ENCODE data around the gene SRCIN1.
A peak's percentile ranks its signal among the peaks of the same experiment; 100 is the strongest.

SRCIN1 gene

DNA sequence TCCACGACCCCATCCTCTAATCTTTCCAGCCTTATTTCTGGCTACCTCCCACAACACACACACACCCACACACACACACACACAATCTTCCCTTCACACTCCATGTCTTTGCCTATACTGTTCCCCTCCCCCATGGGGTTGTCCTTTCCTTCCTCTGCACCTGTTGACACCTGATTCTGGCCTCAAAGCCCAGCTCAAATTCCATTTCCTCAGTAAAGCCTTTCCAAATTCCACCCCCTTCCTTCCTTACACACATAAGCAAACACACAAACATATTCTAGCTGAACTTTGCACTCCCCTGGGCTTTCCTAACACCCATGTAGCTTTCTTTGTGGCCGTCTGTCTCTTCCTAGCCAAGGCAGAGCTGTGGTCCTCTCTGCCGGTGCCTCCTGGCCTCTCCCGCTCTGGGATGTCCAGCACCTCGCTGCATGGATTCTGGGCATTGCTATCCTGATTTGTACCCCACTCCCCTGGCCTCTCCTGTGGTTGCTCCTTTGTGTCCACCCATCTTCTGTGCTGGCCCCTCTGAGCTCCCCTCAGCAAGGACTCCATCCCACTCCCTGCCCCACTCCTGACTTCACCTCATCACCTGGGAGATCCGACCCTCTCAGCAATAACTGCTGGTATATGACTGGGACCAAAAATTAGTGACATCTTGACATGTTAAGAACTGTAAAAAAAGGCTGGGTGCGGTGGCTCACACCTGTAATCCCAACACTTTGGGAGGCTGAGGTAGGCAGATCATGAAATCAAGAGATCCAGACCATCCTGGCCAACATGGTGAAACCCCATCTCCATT lies 8.4 kb upstream of the SRCIN1 start:
- DNase-seq, result no peak

GRCh38 chr17:38613525-38613980 lies 7.8 kb upstream of the SRCIN1 start:
- DNase-seq, result no peak

DNA sequence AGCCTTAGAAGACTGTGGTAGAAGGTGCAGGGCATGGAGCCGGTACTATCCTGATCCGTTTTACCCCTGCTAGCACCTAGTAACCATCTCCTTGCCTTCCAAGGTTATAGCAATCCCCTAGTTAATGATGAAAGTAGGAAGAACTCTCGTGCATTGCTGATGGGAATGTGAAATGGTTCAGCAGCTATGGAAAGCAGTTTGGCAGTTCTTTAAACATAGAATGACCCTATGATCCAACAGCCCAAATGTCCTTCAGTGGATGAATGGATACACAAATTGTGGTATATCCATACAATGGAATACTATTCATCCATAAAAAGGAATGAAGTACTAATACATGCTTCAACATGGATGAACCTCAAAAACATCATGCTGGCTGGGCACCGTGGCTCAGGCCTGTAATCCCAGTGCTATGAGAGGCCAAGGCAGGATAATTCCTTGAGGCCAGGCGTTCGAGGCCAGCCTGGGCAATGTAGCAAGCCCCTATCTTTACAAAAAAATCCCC lies 6.2 kb upstream of the SRCIN1 start:
- DNase-seq, result no peak

DNA sequence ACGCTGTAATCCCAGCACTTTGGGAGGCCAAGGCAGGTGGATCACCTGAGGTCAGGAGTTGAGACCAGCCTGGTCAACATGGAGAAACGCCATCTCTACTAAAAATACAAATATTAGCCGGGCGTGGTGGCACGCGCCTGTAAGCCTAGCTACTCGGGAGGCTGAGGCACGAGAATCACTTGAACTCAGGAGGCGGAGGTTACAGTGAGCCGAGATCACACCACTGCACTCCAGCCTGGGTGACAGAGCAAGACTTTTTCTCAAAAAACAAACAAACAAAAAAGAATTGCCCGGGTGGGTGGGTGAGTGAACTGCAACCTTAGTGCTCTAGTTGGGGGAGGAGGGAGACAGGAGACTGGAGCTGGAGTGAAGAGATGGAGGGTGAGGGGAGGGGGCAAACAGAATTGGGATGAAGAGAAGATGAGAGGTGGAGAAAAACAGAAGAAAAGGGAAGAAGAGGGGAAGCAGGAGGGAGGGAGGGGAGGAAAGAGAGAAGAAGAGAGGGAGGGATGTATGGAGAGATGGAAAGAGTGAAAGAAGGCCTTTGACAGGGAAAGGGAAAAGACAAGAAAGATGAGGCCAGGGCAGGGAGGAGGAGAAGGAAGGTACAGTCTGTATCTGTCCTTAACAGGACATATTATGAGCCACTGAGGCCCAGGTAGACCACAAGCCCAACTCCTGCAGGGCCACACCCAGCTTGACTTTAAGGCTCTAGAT lies 5.5 kb upstream of the SRCIN1 start:
- no peak for DNase-seq

DNA sequence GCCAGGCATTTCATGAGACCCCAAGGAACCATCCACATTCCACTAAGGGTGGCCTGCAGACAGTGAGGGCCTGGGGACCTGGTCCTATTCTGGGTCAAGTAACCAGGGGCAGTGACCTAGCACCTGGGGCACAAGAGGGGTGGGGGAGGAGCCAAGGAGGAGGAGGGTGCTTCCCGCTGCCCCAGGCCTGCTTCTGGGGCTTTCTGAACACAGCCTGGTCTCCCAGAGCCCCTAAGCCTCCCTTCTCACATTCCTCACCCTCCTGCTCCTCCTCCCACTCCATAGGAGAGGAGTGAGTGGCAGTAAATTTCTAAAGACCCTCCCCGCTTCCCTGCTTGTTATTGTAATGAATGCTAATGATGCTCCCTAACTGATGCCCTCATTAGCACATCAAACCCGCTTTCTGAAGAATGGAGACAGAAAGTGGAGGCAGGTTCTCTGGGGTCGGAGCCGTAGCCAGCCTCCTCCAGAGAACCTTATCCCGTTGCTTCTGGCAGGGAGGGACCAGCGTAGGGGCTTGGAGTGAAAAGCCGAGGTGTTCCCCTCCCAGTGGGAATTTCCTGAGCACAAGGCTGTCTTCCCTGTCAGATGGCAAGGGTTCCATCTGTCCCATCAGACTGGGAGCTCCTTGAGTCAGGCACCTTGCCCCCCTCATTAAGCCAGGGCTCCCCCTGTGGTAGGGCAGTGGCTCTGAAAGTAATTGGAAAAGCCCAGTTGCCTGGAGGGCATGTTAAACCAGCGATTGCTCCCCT lies 3.7 kb upstream of the SRCIN1 start:
- DNase-seq, result no peak

- no peak for DNase-seq
Measured at GRCh38 chr17:38608648-38609047, 2.9 kb upstream of the SRCIN1 start.

GRCh38 chr17:38606646-38607611 lies 1.2 kb upstream of the SRCIN1 start:
- no peak for DNase-seq

DNA sequence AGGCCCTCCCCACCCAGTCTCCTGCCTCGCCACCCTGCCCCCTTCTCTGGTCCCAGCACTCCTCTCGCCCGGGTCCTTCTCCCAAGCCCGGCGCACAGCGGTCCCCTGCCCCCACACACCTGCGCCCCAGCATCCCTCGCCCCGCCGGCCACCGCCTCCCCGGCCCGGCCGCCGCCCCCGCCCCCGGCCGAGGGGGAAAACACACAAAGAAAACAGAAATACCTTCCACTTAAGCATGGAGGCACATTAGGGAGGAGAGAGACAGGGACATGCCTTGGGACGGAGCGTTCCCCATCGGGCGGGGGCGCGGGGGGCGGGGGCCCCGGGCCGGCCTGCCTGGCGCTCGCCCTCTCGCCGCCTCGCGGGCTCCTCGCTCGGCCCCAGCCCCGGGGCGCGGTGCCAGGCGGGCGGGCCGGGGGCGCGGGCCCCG lies 326 bp downstream of the SRCIN1 start:
- no peak for DNase-seq

GRCh38 chr17:38604479-38605403 lies 1.0 kb downstream of the SRCIN1 start:
- peak in 1 of 3 donors; percentile 63 for DNase-seq

GRCh38 chr17:38603786-38604478 lies 1.8 kb downstream of the SRCIN1 start:
- no peak for DNase-seq

DNA sequence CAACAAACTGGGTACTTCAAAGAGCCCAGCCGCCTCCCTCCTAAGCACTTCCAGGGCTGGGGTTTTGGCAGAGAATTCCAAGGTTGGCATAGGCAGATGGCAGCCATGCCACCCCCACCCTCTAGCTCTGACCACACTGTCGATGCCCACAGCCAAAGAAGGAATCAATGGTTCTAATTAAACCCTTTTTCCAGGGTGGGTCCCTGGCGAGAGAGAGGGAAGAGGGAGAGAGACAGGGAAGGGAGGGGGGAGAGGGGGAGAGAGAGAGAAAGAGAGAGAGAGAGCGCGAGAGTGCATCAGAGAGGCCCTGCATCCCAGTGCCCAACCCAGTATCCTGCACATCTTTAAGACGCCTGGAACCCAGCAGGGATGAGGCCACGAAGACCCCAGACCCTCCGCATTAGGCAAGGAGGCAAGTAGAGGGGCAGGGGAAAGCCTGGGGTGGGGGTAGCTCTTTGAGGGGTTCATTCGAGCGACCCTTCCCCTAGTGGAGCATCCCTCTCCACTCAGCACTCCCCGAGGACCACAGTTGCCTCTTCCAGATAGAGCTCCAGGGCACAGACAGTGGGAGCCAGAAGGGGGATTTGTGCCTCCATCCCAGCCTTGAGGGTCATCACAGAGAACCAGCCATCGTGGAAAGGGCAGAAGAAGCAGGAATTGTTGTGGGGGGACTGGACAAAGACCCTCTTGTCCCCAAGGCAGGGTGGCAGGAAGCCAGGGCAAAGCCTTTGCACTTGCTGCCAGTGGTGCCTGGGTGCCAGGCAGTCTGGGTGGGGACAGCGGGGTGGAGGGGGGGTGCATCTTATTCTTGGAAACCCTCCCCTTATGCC lies 2.6 kb downstream of the SRCIN1 start:
- DNase-seq, result no peak

DNA sequence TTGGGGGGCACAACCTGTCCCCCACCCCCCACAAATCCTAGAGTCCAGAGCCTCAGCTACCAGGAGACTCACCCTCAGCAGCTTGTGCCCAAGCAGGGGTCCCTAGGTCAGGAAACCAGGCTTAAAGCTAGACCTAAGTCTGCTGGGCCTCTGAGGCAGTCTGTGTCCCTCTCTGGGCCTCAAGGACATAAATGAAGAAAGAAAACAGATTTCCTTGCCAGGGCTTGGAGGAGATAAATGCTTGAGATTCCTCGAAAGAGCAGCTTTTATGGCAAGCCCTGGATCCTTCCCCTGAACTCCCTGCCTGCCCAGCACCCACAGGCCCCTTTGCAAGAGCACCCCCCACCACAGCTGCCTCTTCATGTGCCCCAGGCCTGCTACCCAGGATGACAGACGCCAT lies 3.3 kb downstream of the SRCIN1 start:
- DNase-seq, result no peak

DNA sequence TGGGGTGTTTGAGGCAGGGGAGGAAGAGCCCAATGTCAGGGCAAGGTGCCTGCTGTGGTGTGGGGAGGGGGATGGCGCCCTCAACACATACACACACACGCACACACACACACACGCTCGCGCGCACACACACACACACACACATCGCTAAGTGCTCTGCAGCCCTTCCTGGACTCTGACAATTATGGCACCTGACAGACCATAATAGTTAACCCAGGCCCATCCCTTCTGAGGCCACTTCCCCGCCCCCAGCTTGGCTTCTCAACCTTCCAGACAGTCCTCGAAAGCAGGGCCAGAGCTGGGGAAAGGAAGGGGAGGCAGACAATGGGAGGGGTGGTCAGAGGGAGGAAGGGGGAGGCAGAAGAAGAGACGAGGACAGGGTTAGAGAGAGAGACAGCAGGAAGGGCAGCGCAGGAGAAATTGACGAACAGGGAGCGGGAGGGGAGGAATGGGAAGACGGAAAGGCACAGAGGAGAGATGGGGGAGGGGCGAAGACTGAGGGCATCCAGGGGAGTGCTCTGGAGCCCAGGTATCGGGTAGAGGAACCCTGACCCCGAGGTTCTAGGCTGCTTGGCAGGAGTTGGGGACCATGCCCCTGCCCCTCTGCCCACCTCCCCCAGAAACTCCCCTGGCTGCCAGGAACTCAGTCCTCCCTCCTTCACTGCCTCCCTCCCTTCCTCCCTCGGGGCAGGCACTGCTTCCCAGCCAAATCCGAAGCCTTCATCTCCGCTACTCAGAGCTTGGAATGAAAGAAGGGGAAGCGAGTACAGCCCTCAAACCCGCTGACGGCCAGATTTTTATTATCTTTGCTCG lies 4.0 kb downstream of the SRCIN1 start:
- DNase-seq, result no peak

DNA sequence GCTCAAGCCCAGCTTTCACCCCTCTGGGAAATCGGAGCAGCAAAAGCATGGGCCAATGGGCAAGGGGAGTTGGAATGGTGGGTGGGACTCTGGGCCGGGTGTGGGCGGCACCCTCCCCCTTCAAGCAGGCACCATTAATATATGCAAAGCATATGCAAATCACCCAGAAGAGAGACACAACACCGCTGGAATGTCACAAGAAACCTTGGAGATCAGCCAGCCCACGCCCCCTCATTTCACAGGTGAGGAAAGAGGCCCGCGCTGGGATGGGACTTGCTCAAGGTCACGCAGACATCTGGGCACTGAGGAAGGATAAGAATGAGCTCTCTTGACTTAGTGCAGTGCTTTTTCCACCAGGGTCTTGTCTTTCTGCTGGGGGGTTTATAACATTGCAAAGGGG lies 4.8 kb downstream of the SRCIN1 start:
- no peak for DNase-seq

DNA sequence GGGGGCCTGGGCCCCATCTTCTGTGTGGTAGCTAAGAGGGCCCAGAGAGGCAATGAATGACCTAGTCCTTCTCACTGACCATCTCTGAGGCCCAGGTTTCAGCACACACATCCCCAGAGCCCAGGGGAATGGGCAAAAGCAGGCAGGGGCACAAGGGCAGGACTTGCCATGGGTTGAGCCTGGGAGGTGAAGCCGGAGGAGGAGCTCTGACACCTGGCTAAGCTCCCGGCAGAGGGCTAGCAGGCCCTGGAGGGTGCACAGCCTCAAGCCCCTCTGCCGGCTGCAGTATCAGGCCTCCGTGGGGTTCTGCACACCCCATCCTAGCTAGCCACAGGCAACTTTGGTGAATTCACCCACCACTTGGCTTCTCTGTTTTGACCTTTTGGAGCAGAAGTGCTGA lies 5.3 kb downstream of the SRCIN1 start:
- DNase-seq, result no peak

GRCh38 chr17:38599398-38599856 lies 6.3 kb downstream of the SRCIN1 start:
- DNase-seq, result no peak

DNA sequence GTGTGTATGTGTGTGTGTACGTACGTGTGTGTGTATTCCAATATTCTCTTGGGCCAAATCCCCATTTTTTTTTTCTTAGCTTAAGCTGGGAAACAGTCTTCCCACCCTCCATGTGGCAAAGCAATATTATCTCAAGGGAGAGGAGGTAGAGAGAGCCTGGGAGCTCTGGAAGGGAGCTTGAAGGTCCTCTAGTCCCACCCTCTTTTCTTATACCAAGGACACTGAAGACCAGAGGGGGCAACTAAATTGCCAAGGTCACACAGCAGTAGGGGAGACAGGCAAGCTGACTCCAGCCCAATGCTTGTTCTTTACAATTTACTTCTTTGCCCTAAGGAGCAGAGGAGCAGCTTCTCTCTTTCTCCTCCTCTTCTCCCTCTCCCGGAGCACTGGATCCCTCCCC lies 6.8 kb downstream of the SRCIN1 start:
- DNase-seq, result no peak

DNA sequence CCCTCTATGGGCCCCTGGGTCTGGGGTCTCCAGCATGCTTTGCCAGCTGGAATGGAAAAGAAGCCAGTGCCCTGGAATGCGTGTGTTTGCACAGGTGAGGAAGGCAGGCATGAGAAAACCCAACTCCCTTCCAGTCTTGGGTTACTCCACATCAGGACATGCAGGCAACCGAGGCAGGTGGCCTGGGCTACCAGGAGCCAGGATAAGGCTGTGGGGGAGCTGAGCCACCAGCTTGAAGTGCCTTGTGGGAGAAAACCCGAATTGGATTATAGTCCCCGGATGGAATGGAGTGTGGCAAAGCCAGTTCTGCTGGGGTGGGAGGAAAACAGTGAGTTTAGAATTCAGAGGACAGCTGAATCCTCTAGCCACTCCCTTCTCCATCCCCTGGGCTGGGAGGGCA lies 7.2 kb downstream of the SRCIN1 start:
- DNase-seq, result no peak
